Liver (tissue), 3 donors: Measurements from ENCODE around the gene RBM34.

Experiments
- CTCF ChIP-seq: fragments of 150-350 bp; IDR thresholded peaks from 2 replicates; pipeline ENCODE4 v1.5.1; 2017; ENCODE audit warnings: improper control_type of control experiment, low read depth, low read length; ENCODE audit not compliant: missing input control
- RAD21 ChIP-seq, 2 donors: IDR thresholded peaks; 2 replicates each; pipeline ENCODE4 v1.6.1; 2016; ENCODE audit warnings: antibody characterized with exemption in 2 of 2, mild to moderate bottlenecking in 2 of 2
- REST ChIP-seq: IDR thresholded peaks from 2 replicates; pipeline ENCODE4 v1.6.1; 2016; ENCODE audit warnings: antibody characterized with exemption, mild to moderate bottlenecking
- SP1 ChIP-seq: IDR thresholded peaks from 2 replicates; pipeline ENCODE4 v1.6.1; 2018; ENCODE audit warnings: antibody characterized with exemption, mild to moderate bottlenecking
- YY1 ChIP-seq: IDR thresholded peaks from 2 replicates; pipeline ENCODE4 v1.6.1; 2016; ENCODE audit warnings: antibody characterized with exemption, mild to moderate bottlenecking
- donor health status: healthy.
- donor health status: healthy.

- TF ChIP-seq CTCF = no peak
- TF ChIP-seq RAD21 (IDR thresholded peaks at IDR 0.05) = no peak
- no peak for TF ChIP-seq SP1
- TF ChIP-seq YY1 = no peak
- no peak for TF ChIP-seq REST
Observed at GRCh38 chr1:235139315-235139714, 21.7 kb downstream of the RBM34 start.
